HT-29 (cell line): ENCODE measurements around the gene C2orf80. TPM values are rescaled to one million over a fixed set of nuclear protein-coding genes. Genes with fewer than 3 reads are reported as not detected.
"Not testable (repeated sequence)": the region's sequence is repeated elsewhere in the genome, so short reads cannot be mapped to it uniquely, and the experiment has no call there.

Experiments
- DNase-seq: peaks from one replicate; pipeline ENCODE4 v3.0.0-alpha.2; 2015; ENCODE audit warnings: low spot score
- total RNA-seq: library from RNA; depleted of rRNA; stranded (reverse); fragments of >200 nt; shearing (Covaris generic); gene quantifications from 2 replicates; pipeline ENCODE4 v1.2.3, GENCODE V29; 2014; rRNA removed

C2orf80 gene
- total RNA-seq, 1 experiment from 2014 or later: not detected

- DNase-seq: no peak
Measured at GRCh38 chr2:208135794-208136715, 53.8 kb downstream of the C2orf80 start.

DNA sequence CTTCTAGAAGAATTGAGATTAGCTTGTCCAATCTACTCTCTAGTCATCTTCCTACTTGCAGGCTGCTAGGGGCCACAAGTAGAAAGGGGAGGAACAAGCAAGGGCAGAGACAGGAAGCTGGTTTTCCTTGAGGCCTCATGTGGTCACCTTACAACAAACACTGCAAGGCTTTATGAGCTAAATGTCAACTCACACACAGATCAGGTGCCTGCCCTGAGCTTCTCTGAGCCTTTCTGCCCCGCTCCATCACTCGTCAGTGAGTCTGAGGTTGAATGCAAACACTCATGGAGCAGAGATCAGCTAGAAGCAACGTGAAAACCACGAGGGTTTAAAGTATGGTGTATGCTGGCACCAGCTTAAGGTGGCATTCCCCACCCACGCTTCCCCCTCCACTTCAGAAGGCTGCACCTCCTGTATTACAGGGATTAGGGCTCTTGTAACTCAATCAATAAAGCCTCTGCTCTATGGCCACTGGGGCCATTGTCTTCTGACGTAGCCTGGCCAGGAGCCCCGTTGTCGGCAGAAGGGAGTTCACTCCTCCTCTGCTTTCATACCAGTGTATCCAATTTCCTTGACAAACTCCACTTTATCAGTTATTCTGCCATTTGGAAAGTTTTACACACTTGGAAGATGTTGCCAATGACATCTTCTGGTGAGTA, 54.8 kb downstream of the C2orf80 start:
- DNase-seq: peak; percentile 28

- DNase-seq: no peak
Measured at GRCh38 chr2:208130712-208131110, 59.1 kb downstream of the C2orf80 start.

GRCh38 chr2:208129744-208130711, 59.8 kb downstream of the C2orf80 start, which contains the start of gene CRYGC:
Gene CRYGC, minus strand, starts transcription at chr2:208129828. Its CDS starts 36 bp downstream, at chr2:208129792.
- peak; percentile 73 for DNase-seq

DNA sequence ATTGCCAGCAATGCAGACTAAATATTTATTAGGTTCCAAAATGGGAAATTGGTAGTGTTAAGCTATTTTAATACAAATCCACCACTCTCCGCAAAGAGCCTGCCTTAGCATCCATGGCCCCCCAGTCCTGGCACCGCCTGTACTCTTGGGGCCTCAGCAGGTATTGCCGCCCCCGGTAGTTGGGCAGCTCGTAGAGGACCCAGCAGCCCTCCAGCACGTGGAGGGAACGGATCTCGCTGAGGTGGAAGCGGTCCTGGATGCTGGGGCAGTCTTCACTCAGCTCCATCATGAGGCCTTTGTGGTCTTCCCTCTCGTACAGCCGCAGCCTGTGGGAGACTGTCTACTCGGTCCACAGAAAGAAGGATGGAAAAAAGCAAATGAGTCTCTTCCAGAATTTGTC, 61.7 kb downstream of the C2orf80 start:
- no peak for DNase-seq

GRCh38 chr2:208127090-208127489, 62.7 kb downstream of the C2orf80 start:
- DNase-seq: no peak

DNA sequence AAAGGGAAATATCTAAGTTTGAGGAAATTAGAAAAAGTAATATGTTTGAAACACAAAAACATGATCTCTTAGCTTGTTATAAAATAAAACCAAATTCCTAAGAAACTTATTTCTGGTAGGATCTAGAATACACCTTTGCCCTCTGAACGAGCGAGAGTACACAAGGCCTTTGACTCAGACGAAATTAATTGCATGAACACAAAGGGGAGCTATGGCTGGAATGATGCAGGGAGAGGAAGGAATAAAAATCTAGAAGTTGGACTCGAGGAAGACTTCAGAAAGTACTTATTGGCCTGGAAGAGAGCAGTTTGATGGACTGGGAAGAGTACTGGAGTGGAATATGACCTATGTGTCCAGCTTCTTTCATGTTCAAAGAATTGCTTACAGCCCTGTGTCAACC, 64.6 kb downstream of the C2orf80 start:
- DNase-seq: no peak

DNA sequence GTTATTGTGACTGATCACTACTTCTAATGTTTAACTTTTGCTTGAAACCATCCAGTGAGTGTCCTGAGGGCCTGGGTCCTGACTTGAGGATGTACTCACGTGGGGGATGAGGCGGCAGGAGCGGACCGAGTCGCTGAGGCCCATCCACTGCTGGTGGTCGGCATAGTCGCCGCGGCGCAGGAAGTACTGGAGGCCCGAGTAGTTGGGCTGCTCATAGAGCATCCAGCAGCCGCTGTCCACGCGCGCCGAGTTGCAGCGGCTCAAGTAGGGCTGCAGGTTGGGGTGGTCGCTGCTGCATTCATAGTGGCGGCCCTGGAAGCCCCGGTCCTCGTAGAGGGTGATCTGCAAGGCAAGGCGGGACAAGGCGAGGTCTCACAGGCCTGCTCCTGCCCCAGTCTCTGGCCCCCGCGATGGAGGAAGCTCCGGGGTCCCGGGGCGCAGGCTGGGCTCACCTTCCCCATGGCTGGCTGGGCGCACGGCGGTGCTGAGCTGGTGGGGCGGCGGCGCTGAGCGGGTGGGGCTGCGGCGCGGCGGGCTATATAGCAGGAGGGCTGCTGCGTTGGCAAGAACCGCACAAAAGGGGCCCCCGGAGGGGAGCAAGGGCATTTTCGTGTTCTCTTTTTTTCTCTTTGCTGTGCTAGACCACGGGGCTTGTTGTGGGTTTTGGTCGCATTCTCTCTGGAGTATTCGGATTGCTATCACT, 65.7 kb downstream of the C2orf80 start, which contains the start of gene CRYGD:
CRYGD (minus strand) TSS at position 512 of the 703 bp plus-strand sequence; CDS start at position 461, 51 bp downstream.
- not testable (repeated sequence) for DNase-seq

GRCh38 chr2:208122248-208122647, 67.6 kb downstream of the C2orf80 start:
- DNase-seq: no peak

- no peak for DNase-seq
Measured at GRCh38 chr2:208118918-208119317, 70.9 kb downstream of the C2orf80 start.

- DNase-seq: not testable (repeated sequence)
Measured at GRCh38 chr2:208117390-208117789, 72.4 kb downstream of the C2orf80 start.

Other genes with a start within 250 kb of the C2orf80 start
- gene PLEKHM3, start 164.5 kb downstream of the C2orf80 start, total RNA-seq: 4.7 and 9.0 TPM in 2 replicates
- gene CRYGD, start 65.5 kb downstream of the C2orf80 start, total RNA-seq: not detected in 2 replicates
- not detected in 2 replicates for gene CRYGC, start 60.2 kb downstream of the C2orf80 start, total RNA-seq
- not detected in 2 replicates for gene CRYGB, start 43.9 kb downstream of the C2orf80 start, total RNA-seq
- gene CRYGA, start 26.4 kb downstream of the C2orf80 start, total RNA-seq: not detected in 2 replicates
- 85.9 and 86.5 TPM in 2 replicates for gene IDH1, start 65.0 kb upstream of the C2orf80 start, total RNA-seq
- 7.2 and 10.1 TPM in 2 replicates for gene PIKFYVE, start 76.2 kb upstream of the C2orf80 start, total RNA-seq
- gene PTH2R, start 216.8 kb upstream of the C2orf80 start, total RNA-seq: not detected in 2 replicates